Prostate gland (tissue), 2 donors: ENCODE measurements around the gene HSPA9. TPM values are rescaled to one million over a fixed set of nuclear protein-coding genes. Genes with fewer than 3 reads are reported as not detected.
A peak's percentile ranks its signal among the peaks of the same experiment; 100 is the strongest.

Experiments
- DNase-seq: peaks from one replicate; pipeline ENCODE4 v3.0.0-alpha.2; 2019; ENCODE audit warnings: low spot score
- H3K27ac ChIP-seq, 2 donors: fragments of 200-600 bp; sonication (generic); 2 replicates each; pipeline ENCODE4 v1.5.1; 2017 to 2019
- H3K27me3 ChIP-seq: fragments of 200-600 bp; sonication (generic); replicated peaks from 2 replicates; pipeline ENCODE4 v1.5.1; 2019; ENCODE audit not compliant: insufficient read depth
- H3K36me3 ChIP-seq, 2 donors: fragments of 200-600 bp; sonication (generic); 1 replicate in 1 of 2; 2 replicates in 1 of 2; pipeline versions ENCODE4 v1.5.1 to v1.8.1; 2017 to 2019
- H3K4me1 ChIP-seq: fragments of 200-600 bp; sonication (generic); replicated peaks from 2 replicates; pipeline ENCODE4 v1.5.1; 2019
- H3K4me3 ChIP-seq, 2 donors: fragments of 200-600 bp; sonication (generic); 2 replicates each; pipeline ENCODE4 v1.5.1; 2017 to 2019
- H3K9me3 ChIP-seq: fragments of 200-600 bp; sonication (generic); 2 replicates; pipeline ENCODE4 v1.5.1; 2017
- CTCF ChIP-seq, 4 experiments: fragments of 200-600 bp in 2 of 4; fragments of 450-650 bp in 2 of 4; sonication (generic) in 2 of 4; IDR thresholded peaks; 1 replicate in 3 of 4; 2 replicates in 1 of 4; pipeline ENCODE4 v1.5.1; 2016 to 2019; ENCODE audit warnings: antibody characterized with exemption in 4 of 4, mild to moderate bottlenecking in 2 of 4, moderate library complexity in 2 of 4
- POLR2A ChIP-seq: fragments of 450-650 bp; IDR thresholded peaks from one replicate; pipeline ENCODE4 v1.6.1; 2016; ENCODE audit warnings: antibody characterized with exemption, mild to moderate bottlenecking
- POLR2AphosphoS5 ChIP-seq: sonication (generic); formaldehyde crosslinking; IDR thresholded peaks from one replicate; pipeline ENCODE4 v1.6.1; 2017; ENCODE audit warnings: antibody characterized with exemption
- WGBS: methylation state at CpG from one replicate; pipeline ENCODE4 v1.1.5; 2018; 5-methylcytosine and 5-hydroxymethylcytosine counted together
- intact Hi-C: fragments of 100-400 bp; cut with DNase I; formaldehyde crosslinking; loops from one replicate; pipeline ENCODE4 v1.14.2; 2022
- total RNA-seq, 2 donors: library from RNA; depleted of rRNA; stranded (reverse); fragments of >200 nt; gene quantifications; one replicate each; pipeline ENCODE4 v1.1.0, GENCODE V29; 2016

HSPA9 gene
- total RNA-seq, 2 donors from 2014 or later: 273 to 331 TPM

GRCh38 chr5:138565100-138565821, 9.9 kb downstream of the HSPA9 start:
- Histone ChIP-seq H3K27ac (peak overlapping the region; percentile 38 to 66), H3K4me3 (no peak overlapping the region), H3K36me3 (peaks cover 3 to 12% of the 10 kb centered on the region in 2 donors), H3K4me1 (peaks cover 16% of the 10 kb centered on the region), H3K27me3 (no peaks in the 10 kb centered on the region), H3K9me3 (no peaks in the 10 kb centered on the region)
- no peak for DNase-seq
- TF ChIP-seq POLR2A (no peak), CTCF (IDR thresholded peaks at IDR 0.05) (no peak), POLR2AphosphoS5 (no peak)
- WGBS: 82% methylated on average over 7 of the region's 7 CpGs
- intact Hi-C loops: no loop called here

GRCh38 chr5:138564242-138564641, 11.0 kb downstream of the HSPA9 start:
- H3K9me3 ChIP-seq: no peaks in the 10 kb centered on the region
- intact Hi-C loops: no loop called here
- TF ChIP-seq POLR2AphosphoS5 (no peak), POLR2A (no peak), CTCF (IDR thresholded peaks at IDR 0.05) (no peak)
- peaks cover 16% of the 10 kb centered on the region for H3K4me1 ChIP-seq
- H3K27me3 ChIP-seq: no peaks in the 10 kb centered on the region
- no peak overlapping the region for H3K4me3 ChIP-seq
- peaks cover 3 to 7% of the 10 kb centered on the region in 2 donors for H3K36me3 ChIP-seq
- 92% methylated on average over 9 of the region's 9 CpGs for WGBS
- no peak overlapping the region for H3K27ac ChIP-seq
- DNase-seq: no peak

- no peaks in the 10 kb centered on the region for H3K27me3 ChIP-seq
- no peak for TF ChIP-seq CTCF (IDR thresholded peaks at IDR 0.05)
- no peak for TF ChIP-seq POLR2A
- no peak for TF ChIP-seq POLR2AphosphoS5
- intact Hi-C loops: no loop called here
- no peak for DNase-seq
- 75% methylated on average over 3 of the region's 3 CpGs for WGBS
- peaks cover 0 to 3% of the 10 kb centered on the region in 2 donors for H3K36me3 ChIP-seq
- peaks cover 16% of the 10 kb centered on the region for H3K4me1 ChIP-seq
- no peak overlapping the region for H3K27ac ChIP-seq
- no peaks in the 10 kb centered on the region for H3K9me3 ChIP-seq
- H3K4me3 ChIP-seq: no peak overlapping the region
Measured at GRCh38 chr5:138563340-138564118, 11.7 kb downstream of the HSPA9 start.

- WGBS: 93% methylated on average over 6 of the region's 6 CpGs
- Histone ChIP-seq H3K4me1 (peaks cover 9% of the 10 kb centered on the region), H3K4me3 (no peak overlapping the region), H3K9me3 (no peaks in the 10 kb centered on the region), H3K36me3 (peaks cover 7 to 11% of the 10 kb centered on the region in 2 donors), H3K27ac (no peak overlapping the region), H3K27me3 (no peaks in the 10 kb centered on the region)
- intact Hi-C loops: no loop called here
- TF ChIP-seq POLR2AphosphoS5: no peak
- TF ChIP-seq CTCF (IDR thresholded peaks at IDR 0.05): no peak
- TF ChIP-seq POLR2A: no peak
- DNase-seq: no peak
Measured at GRCh38 chr5:138560971-138561370, 14.2 kb downstream of the HSPA9 start.
